NCI-H2171 (cell line): ENCODE measurements around the gene PXDN.
"Not testable (repeated sequence)": the region's sequence is repeated elsewhere in the genome, so short reads cannot be mapped to it uniquely, and the experiment has no call there.

Source experiments
- DNase-seq: peaks from one replicate; lab custom pipeline; 2025; lab: John Stamatoyannopoulos, UW

PXDN gene

GRCh38 chr2:1702186-1702565, 42.1 kb downstream of the PXDN start:
- DNase-seq, result no peak

GRCh38 chr2:1701556-1702185, 42.6 kb downstream of the PXDN start:
- DNase-seq, result no peak

GRCh38 chr2:1701020-1701419, 43.3 kb downstream of the PXDN start:
- DNase-seq, result no peak

- DNase-seq, result not testable (repeated sequence)
Measured at GRCh38 chr2:1700427-1700826, 43.9 kb downstream of the PXDN start.

GRCh38 chr2:1698188-1698945, 45.9 kb downstream of the PXDN start:
- no peak for DNase-seq

- no peak for DNase-seq
Measured at GRCh38 chr2:1697601-1698000, 46.7 kb downstream of the PXDN start.

- DNase-seq, result no peak
Measured at GRCh38 chr2:1696472-1696871, 47.8 kb downstream of the PXDN start.

- DNase-seq, result no peak
Measured at GRCh38 chr2:1694371-1695271, 49.7 kb downstream of the PXDN start.

GRCh38 chr2:1693723-1694122, 50.6 kb downstream of the PXDN start:
- no peak for DNase-seq

- no peak for DNase-seq
Measured at GRCh38 chr2:1692342-1692741, 52.0 kb downstream of the PXDN start.

- DNase-seq, result no peak
Measured at GRCh38 chr2:1691366-1691765, 52.9 kb downstream of the PXDN start.

GRCh38 chr2:1690056-1690775, 54.1 kb downstream of the PXDN start:
- no peak for DNase-seq

GRCh38 chr2:1688859-1689258, 55.5 kb downstream of the PXDN start:
- no peak for DNase-seq

- no peak for DNase-seq
Measured at GRCh38 chr2:1688161-1688560, 56.2 kb downstream of the PXDN start.

GRCh38 chr2:1687254-1687653, 57.1 kb downstream of the PXDN start:
- DNase-seq, result no peak

- no peak for DNase-seq
Measured at GRCh38 chr2:1686784-1687105, 57.6 kb downstream of the PXDN start.

GRCh38 chr2:1685957-1686783, 58.1 kb downstream of the PXDN start:
- DNase-seq, result no peak

GRCh38 chr2:1685078-1685956, 59.0 kb downstream of the PXDN start:
- DNase-seq, result no peak

- DNase-seq, result no peak
Measured at GRCh38 chr2:1683297-1683696, 61.0 kb downstream of the PXDN start.

GRCh38 chr2:1682181-1682440, 62.2 kb downstream of the PXDN start:
- DNase-seq, result no peak
